Measurements from ENCODE around the gene OBSCN.

DNA sequence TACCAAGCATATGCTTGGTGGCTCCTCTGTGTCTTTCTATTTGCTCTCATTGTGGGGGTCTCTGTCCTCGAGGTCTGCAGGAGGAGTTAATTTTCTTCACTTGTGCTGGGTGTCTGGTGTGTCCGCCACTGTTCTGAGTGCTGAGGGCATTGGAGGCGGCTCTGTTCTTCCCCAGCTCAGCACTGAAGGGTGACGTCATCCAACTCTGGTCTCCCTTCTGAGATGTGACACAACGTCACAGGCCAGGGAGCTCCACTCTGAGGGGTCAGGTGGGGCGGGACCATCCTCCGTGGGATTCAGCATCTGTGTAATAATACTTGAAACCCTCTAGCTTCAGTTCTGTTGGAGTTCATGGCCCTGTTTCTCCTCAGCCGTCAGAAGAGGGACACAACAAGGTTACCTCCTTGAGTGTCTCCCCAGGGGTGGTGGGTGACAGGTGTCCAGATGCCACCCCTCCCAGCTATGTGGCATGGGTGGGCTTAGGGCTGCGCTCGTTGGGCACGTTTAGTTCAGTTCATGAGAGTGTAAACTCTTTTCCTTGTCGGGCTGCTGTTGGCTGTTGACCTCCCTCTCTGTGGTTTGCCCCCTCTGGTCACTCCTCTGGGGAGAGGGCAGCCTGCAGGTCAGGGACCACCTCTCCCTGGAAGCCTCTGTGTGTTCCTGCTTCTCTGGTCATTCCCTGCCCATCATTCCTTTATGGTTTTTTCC, 39.1 kb upstream of the OBSCN start:
- TF ChIP-seq, protein P1, sequence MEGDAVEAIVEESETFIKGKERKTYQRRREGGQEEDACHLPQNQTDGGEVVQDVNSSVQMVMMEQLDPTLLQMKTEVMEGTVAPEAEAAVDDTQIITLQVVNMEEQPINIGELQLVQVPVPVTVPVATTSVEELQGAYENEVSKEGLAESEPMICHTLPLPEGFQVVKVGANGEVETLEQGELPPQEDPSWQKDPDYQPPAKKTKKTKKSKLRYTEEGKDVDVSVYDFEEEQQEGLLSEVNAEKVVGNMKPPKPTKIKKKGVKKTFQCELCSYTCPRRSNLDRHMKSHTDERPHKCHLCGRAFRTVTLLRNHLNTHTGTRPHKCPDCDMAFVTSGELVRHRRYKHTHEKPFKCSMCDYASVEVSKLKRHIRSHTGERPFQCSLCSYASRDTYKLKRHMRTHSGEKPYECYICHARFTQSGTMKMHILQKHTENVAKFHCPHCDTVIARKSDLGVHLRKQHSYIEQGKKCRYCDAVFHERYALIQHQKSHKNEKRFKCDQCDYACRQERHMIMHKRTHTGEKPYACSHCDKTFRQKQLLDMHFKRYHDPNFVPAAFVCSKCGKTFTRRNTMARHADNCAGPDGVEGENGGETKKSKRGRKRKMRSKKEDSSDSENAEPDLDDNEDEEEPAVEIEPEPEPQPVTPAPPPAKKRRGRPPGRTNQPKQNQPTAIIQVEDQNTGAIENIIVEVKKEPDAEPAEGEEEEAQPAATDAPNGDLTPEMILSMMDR (IDR thresholded peaks at IDR 0.05), result no peak
- no peak for TF ChIP-seq EZH2phosphoT487 (IDR thresholded peaks at IDR 0.05)
